CD4-positive, CD25-positive, alpha-beta regulatory T cell (primary cell): ENCODE data around the gene LANCL1. TPM values are rescaled to one million over a fixed set of nuclear protein-coding genes. Genes with fewer than 3 reads are reported as not detected.
A peak's percentile ranks its signal among the peaks of the same experiment; 100 is the strongest.

Source experiments
- ATAC-seq, 2 donors: fragments of 150-1000 bp; cut with Tn5 transposase; one replicate each; pipeline ENCODE4 v1.10.0; 2021; ENCODE audit warnings: low read depth in 2 of 2, moderate number of reproducible peaks in 2 of 2, moderate library complexity in 1 of 2
- DNase-seq, 3 donors: peaks; one replicate each; pipeline versions ENCODE4 v3.0.0 to v3.0.0-alpha.2; 2012 to 2022; ENCODE audit warnings: mixed read lengths in 1 of 3
- H3K27ac ChIP-seq: one replicate; pipeline ENCODE4 v1.7.0; 2013; ENCODE audit warnings: mild to moderate bottlenecking, low read length; ENCODE audit not compliant: insufficient read depth, poor library complexity, severe bottlenecking
- H3K27me3 ChIP-seq: one replicate; pipeline ENCODE4 v1.7.0; 2013; ENCODE audit warnings: low read length; ENCODE audit not compliant: control insufficient read depth, insufficient read depth
- H3K36me3 ChIP-seq: one replicate; pipeline ENCODE4 v1.7.0; 2013; ENCODE audit warnings: mild to moderate bottlenecking, low read length, moderate library complexity; ENCODE audit not compliant: control insufficient read depth, insufficient read depth
- H3K4me1 ChIP-seq: 2 replicates; pipeline ENCODE4 v1.7.0; 2013; ENCODE audit warnings: mild to moderate bottlenecking, low read length; ENCODE audit not compliant: insufficient read depth, control insufficient read depth, poor library complexity, severe bottlenecking
- H3K4me3 ChIP-seq: one replicate; pipeline ENCODE4 v1.7.0; 2013; ENCODE audit warnings: low read depth, mild to moderate bottlenecking, low read length, moderate library complexity
- H3K9me3 ChIP-seq, 2 experiments: 1 replicate in 1 of 2; 2 replicates in 1 of 2; pipeline ENCODE4 v1.7.0; 2013; ENCODE audit warnings: low read length in 2 of 2, mild to moderate bottlenecking in 1 of 2, moderate library complexity in 1 of 2; ENCODE audit not compliant: control insufficient read depth in 2 of 2
- H3K27ac Mint-ChIP-seq, 3 donors: one replicate each; pipeline ENCODE4 v1.8.0; 2020 to 2022; ENCODE audit warnings: mild to moderate bottlenecking in 3 of 3, mixed read lengths in 3 of 3, moderate library complexity in 2 of 3
- H3K27me3 Mint-ChIP-seq: one replicate; pipeline ENCODE4 v1.8.0; 2022; ENCODE audit warnings: mild to moderate bottlenecking, mixed read lengths
- H3K36me3 Mint-ChIP-seq: one replicate; pipeline ENCODE4 v1.8.0; 2020; ENCODE audit warnings: mixed read lengths
- H3K4me1 Mint-ChIP-seq, 4 donors: one replicate each; pipeline ENCODE4 v1.8.0; 2020 to 2022; ENCODE audit warnings: mixed read lengths in 4 of 4, mild to moderate bottlenecking in 1 of 4
- H3K4me3 Mint-ChIP-seq, 4 donors: one replicate each; pipeline ENCODE4 v1.8.0; 2020 to 2022; ENCODE audit warnings: mild to moderate bottlenecking in 4 of 4, mixed read lengths in 4 of 4, moderate library complexity in 3 of 4
- H3K9me3 Mint-ChIP-seq, 7 donors: one replicate each; pipeline ENCODE4 v1.8.0; 2020 to 2022; ENCODE audit warnings: mixed read lengths in 7 of 7, mild to moderate bottlenecking in 3 of 7, moderate library complexity in 2 of 7
- polyA plus RNA-seq, 4 donors: library from polyadenylated mRNA; unstranded; fragments of 300-500 nt; fragmentation: Illumina TruSeq; gene quantifications; one replicate each; pipeline ENCODE4 v1.2.3, GENCODE V29; 2021
- total RNA-seq: library from RNA; stranded (reverse); gene quantifications from one replicate; pipeline ENCODE4 v1.2.3, GENCODE V29; 2022

LANCL1 gene
- total and polyA plus RNA-seq, 5 donors from 2014 or later: 22.9 to 31.4 (median 26.3) TPM

GRCh38 chr2:210443527-210443926 is 33.0 kb downstream of the LANCL1 start:
- DNase-seq: no peak
- no peaks in the 10 kb centered on the region for H3K27me3 ChIP-seq
- no peak overlapping the region for H3K4me3 ChIP-seq
- peaks cover 7 to 19% (median 18%) of the 10 kb centered on the region in 4 donors for H3K4me1 Mint-ChIP-seq
- no peak overlapping the region for H3K27ac ChIP-seq
- H3K36me3 ChIP-seq: peaks cover 38% of the 10 kb centered on the region
- peaks cover 66% of the 10 kb centered on the region for H3K36me3 Mint-ChIP-seq
- H3K27ac Mint-ChIP-seq: peak overlapping the region in 1 of 3 donors; percentile 91
- peaks cover 0 to 4% of the 10 kb centered on the region in 2 experiments for H3K9me3 ChIP-seq
- peaks cover 0 to 15% (median 7%) of the 10 kb centered on the region in 7 donors for H3K9me3 Mint-ChIP-seq
- H3K4me1 ChIP-seq: no peaks in the 10 kb centered on the region
- ATAC-seq: no peak
- H3K4me3 Mint-ChIP-seq: no peak overlapping the region
- H3K27me3 Mint-ChIP-seq: no peaks in the 10 kb centered on the region

GRCh38 chr2:210442878-210443277 is 33.7 kb downstream of the LANCL1 start:
- Mint-ChIP-seq H3K9me3 (peaks cover 0 to 8% (median 3%) of the 10 kb centered on the region in 7 donors), H3K27ac (peak overlapping the region in 1 of 3 donors; percentile 18), H3K36me3 (peaks cover 61% of the 10 kb centered on the region), H3K4me1 (peaks cover 7 to 16% (median 14%) of the 10 kb centered on the region in 4 donors), H3K4me3 (no peak overlapping the region), H3K27me3 (no peaks in the 10 kb centered on the region)
- DNase-seq (no peak), ATAC-seq (no peak)
- H3K4me3 ChIP-seq: no peak overlapping the region
- no peak overlapping the region for H3K27ac ChIP-seq
- H3K4me1 ChIP-seq: no peaks in the 10 kb centered on the region
- peaks cover 0 to 2% of the 10 kb centered on the region in 2 experiments for H3K9me3 ChIP-seq
- no peaks in the 10 kb centered on the region for H3K27me3 ChIP-seq
- H3K36me3 ChIP-seq: peaks cover 40% of the 10 kb centered on the region

- Histone ChIP-seq H3K9me3 (no peaks in the 10 kb centered on the region), H3K27me3 (no peaks in the 10 kb centered on the region), H3K4me1 (no peaks in the 10 kb centered on the region), H3K27ac (no peak overlapping the region), H3K36me3 (peaks cover 42% of the 10 kb centered on the region), H3K4me3 (no peak overlapping the region)
- Mint-ChIP-seq H3K36me3 (peaks cover 57% of the 10 kb centered on the region), H3K4me1 (peaks cover 7 to 14% (median 13%) of the 10 kb centered on the region in 4 donors), H3K9me3 (peaks cover 0 to 5% (median 3%) of the 10 kb centered on the region in 7 donors), H3K4me3 (no peak overlapping the region), H3K27me3 (no peaks in the 10 kb centered on the region), H3K27ac (no peak overlapping the region)
- DNase-seq (peak in 1 of 3 donors; percentile 9), ATAC-seq (no peak)
Observed at GRCh38 chr2:210442457-210442856, 34.1 kb downstream of the LANCL1 start.

- Mint-ChIP-seq H3K27ac (no peak overlapping the region), H3K36me3 (peaks cover 61% of the 10 kb centered on the region), H3K9me3 (no peaks in the 10 kb centered on the region), H3K4me1 (peaks cover 7 to 11% (median 8%) of the 10 kb centered on the region in 4 donors), H3K4me3 (no peak overlapping the region), H3K27me3 (no peaks in the 10 kb centered on the region)
- peaks cover 64% of the 10 kb centered on the region for H3K36me3 ChIP-seq
- H3K4me1 ChIP-seq: no peaks in the 10 kb centered on the region
- no peaks in the 10 kb centered on the region for H3K27me3 ChIP-seq
- no peak for ATAC-seq
- DNase-seq: no peak
- no peaks in the 10 kb centered on the region for H3K9me3 ChIP-seq
- H3K27ac ChIP-seq: no peak overlapping the region
- H3K4me3 ChIP-seq: no peak overlapping the region
Observed at GRCh38 chr2:210440206-210440605, 36.4 kb downstream of the LANCL1 start.

GRCh38 chr2:210435439-210435838 is 41.1 kb downstream of the LANCL1 start:
- H3K27ac Mint-ChIP-seq: peak overlapping the region in 1 of 3 donors; percentile 38
- H3K27me3 Mint-ChIP-seq: no peaks in the 10 kb centered on the region
- DNase-seq (no peak), ATAC-seq (no peak)
- no peak overlapping the region for H3K4me3 ChIP-seq
- no peaks in the 10 kb centered on the region for H3K27me3 ChIP-seq
- no peak overlapping the region for H3K4me3 Mint-ChIP-seq
- peaks cover 81% of the 10 kb centered on the region for H3K36me3 ChIP-seq
- peaks cover 0 to 7% (median under 1%) of the 10 kb centered on the region in 7 donors for H3K9me3 Mint-ChIP-seq
- no peaks in the 10 kb centered on the region for H3K9me3 ChIP-seq
- H3K4me1 Mint-ChIP-seq: peaks cover 0 to 2% (median 0%) of the 10 kb centered on the region in 4 donors
- no peak overlapping the region for H3K27ac ChIP-seq
- peaks cover 81% of the 10 kb centered on the region for H3K36me3 Mint-ChIP-seq
- no peaks in the 10 kb centered on the region for H3K4me1 ChIP-seq

- DNase-seq (peak in 1 of 3 donors; percentile 3), ATAC-seq (no peak)
- Histone ChIP-seq H3K9me3 (peaks cover 5 to 17% of the 10 kb centered on the region in 2 experiments), H3K27ac (no peak overlapping the region), H3K4me1 (no peaks in the 10 kb centered on the region), H3K27me3 (no peaks in the 10 kb centered on the region), H3K36me3 (peaks cover 63% of the 10 kb centered on the region), H3K4me3 (no peak overlapping the region)
- H3K9me3 Mint-ChIP-seq: peaks cover 0 to 18% (median 7%) of the 10 kb centered on the region in 7 donors
- no peak overlapping the region for H3K27ac Mint-ChIP-seq
- H3K4me1 Mint-ChIP-seq: no peaks in the 10 kb centered on the region
- H3K27me3 Mint-ChIP-seq: no peaks in the 10 kb centered on the region
- H3K36me3 Mint-ChIP-seq: peaks cover 79% of the 10 kb centered on the region
- H3K4me3 Mint-ChIP-seq: no peak overlapping the region
Observed at GRCh38 chr2:210432633-210433032, 43.9 kb downstream of the LANCL1 start.

- no peak for ATAC-seq
- no peak for DNase-seq
- H3K4me3 ChIP-seq: no peak overlapping the region
- H3K36me3 ChIP-seq: peaks cover 34% of the 10 kb centered on the region
- Mint-ChIP-seq H3K36me3 (peaks cover 60% of the 10 kb centered on the region), H3K27me3 (no peaks in the 10 kb centered on the region), H3K4me1 (no peaks in the 10 kb centered on the region), H3K4me3 (no peak overlapping the region), H3K27ac (peak overlapping the region in 1 of 3 donors; percentile 14), H3K9me3 (peaks cover 0 to 38% (median 11%) of the 10 kb centered on the region in 7 donors)
- no peaks in the 10 kb centered on the region for H3K27me3 ChIP-seq
- H3K27ac ChIP-seq: no peak overlapping the region
- H3K4me1 ChIP-seq: no peaks in the 10 kb centered on the region
- H3K9me3 ChIP-seq: peaks cover 11 to 29% of the 10 kb centered on the region in 2 experiments
Observed at GRCh38 chr2:210429403-210430137, 47.0 kb downstream of the LANCL1 start.
